Raji (cell line): ENCODE results near the gene PEX26.

Experiments
- POLR2A ChIP-seq: IDR thresholded peaks from 2 replicates; pipeline ENCODE4 v1.6.1; 2011; ENCODE audit warnings: low read depth, low read length, control low read depth; ENCODE audit not compliant: insufficient read depth

The PEX26 gene

DNA sequence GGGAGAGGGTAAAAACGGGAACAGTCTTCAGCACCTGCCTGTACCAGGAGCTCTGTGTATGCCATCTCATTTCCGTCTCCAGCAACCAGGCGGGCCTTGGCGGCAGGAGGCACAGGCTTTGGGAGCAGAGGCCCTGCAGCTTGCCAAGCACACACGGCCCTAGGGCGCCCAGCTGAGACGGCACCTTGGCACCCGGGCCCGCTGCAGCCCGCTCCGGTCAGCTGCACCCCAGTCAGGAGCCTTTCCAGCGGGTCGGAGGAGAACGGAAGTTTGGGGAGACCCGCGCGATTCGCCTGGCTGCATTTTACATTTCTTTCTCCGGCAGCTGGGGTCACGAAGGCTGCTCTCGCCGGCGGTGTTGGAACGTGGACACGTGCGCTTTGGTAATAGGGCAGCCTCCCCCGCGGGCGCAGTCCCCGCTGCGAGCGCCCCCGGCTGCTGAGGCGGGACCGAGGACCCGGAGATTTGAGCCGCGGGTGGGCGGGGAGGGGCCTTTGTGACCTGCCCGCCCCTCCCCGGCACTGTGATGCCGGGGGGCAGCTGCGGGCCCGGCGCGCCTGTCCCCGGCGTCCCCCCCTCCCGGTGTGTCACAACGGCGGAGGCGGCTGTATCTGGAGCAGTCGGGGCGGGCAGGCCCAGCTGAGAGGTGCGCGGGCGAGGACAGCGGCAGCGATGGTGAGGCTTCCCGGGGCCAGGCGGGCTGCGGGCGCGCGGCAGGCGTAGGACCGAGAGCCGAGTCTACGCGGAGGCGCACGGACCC is 32.6 kb downstream of the PEX26 start, which contains the start of gene TUBA8:
TSS of gene TUBA8 (plus strand) at position 616 of the 760 bp plus-strand sequence. CDS start at position 673, 57 bp downstream.
- no peak for TF ChIP-seq POLR2A

DNA sequence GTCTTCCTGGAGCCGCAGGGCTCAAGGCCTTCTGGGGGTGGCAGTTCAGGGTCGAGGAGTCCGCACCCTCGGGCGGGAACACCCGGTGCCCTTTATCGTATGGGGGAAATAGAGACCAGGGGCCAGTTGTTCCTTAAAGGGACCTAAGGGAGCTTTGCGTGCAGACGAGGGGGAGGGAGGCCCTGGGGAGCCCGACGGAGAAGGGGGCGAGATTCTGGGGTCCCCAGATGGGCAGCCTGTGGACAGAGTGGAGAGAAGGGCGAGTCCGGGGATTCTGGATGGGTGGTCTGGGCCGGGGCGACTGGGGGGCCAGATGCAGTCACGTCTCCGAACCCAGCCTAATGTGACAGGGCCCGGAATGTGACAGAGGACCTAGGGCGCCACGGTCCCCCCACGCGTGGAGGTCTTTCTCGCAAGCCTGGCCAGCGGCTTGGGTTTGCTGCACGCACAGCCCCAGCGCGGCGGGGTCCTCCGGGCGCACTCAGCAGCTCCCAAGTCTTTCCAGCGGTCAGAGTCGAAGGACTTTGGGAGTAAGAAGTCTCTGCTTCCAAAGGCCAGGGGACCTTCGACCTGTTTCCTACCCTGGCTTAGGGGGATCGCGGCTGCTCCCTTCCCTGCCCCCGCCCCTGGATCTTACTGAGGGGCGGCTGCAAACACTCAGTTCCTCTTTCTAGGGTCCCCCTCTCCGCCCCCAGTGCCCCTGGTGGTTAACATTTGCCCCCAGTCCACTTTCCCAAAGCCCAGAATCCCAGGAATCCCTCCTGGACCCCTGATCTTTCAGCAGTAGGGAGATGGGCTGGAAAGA is 33.4 kb downstream of the PEX26 start:
- TF ChIP-seq POLR2A: no peak

DNA sequence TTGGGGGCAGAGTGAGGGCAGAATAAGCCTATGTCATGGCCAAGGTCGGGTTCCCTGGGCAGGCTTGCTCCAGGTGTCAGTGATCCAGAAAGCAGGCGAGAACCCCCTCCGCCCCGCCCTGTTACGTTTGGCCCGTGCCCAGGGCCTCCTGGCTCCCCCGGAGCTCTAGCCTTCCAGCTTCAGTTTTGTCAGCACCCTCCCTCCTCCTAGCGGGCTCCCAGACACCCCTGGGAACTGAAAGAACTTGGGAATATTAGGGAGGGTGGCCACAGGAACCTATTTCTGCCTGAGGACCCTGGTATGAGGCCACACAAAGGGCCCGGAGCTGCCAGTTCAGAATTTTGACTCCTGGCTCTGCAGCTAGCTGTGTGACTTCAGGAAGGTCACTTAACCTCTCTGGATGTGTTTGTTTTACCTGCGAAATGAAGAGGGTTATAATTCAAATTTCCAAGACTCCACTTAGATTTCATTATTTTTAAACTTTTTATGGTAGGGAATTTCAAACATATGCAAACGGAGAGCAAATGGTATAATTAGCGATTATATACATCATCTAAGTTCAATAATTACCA is 34.1 kb downstream of the PEX26 start:
- TF ChIP-seq POLR2A: no peak

DNA sequence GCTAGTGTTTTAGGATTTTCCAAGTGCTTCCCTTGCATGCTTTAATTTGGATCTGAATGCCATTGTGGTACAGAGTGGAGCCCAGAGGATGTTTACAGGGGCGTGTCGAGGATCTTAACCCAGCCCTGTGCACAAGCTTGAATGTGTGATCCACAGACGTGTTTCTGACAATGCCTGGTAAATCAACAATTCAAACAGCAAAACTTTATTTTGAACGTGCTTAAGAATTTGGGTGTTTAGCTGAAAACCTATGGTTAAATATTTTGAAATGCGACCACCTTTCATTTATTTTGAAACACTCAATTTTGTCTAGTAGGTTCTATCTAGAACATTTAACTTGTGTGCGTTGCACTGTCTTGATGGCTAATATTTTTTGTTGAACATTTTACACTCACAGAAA is 34.6 kb downstream of the PEX26 start:
- TF ChIP-seq POLR2A: no peak

DNA sequence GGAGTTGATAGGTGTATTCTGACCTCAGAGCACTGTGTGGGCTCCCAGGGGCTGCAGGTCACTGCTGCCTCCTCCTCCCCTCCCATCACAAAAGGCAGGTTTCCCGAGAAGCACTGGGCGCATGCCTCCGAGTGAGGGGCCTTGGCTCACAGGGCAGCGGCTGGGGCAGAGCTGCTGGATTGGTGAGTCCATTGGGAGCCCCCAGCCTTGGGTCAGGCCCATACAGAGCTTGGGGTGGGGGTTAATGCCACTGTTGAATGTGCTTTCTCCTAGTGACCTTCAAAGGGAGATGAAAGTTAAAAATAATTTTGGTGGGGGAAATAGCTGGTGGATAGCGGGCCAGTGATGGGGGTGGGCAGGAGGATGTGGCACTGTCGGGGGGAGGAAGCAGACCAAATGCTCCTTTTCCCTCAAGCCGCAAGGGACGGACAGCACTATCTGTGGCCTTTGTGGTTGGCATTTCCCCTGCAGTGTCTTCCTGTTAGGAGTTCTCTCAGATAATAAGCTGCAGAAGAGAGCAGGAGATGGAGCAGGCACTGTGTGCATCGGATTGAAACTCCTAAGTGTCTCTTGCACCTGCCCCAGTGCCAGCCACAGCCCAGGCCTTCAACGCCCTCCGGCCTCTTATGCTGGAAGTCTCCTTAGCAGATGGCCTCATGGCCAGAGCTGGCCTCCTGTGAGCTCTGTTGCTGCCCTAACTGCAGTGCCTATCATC is 36.0 kb downstream of the PEX26 start:
- no peak for TF ChIP-seq POLR2A

DNA sequence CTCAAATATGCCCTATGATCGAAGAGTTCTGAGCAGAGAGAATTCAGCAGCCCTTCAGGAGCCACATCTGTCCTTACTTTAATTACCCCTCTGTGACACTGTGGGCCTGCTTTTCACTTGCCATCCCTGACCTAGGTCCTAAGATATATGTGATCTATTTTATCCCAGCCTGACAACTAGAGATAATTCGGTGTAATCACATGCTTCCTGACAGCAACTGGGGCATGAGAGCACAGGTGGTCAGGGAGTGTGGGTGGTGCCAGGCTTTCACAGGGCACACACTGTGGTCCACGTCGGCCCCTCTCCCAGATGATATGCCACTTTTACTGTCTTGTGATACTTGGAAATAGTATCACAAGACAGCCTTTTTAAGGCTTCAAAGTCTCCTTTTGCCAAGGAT is 36.7 kb downstream of the PEX26 start:
- TF ChIP-seq POLR2A: no peak

DNA sequence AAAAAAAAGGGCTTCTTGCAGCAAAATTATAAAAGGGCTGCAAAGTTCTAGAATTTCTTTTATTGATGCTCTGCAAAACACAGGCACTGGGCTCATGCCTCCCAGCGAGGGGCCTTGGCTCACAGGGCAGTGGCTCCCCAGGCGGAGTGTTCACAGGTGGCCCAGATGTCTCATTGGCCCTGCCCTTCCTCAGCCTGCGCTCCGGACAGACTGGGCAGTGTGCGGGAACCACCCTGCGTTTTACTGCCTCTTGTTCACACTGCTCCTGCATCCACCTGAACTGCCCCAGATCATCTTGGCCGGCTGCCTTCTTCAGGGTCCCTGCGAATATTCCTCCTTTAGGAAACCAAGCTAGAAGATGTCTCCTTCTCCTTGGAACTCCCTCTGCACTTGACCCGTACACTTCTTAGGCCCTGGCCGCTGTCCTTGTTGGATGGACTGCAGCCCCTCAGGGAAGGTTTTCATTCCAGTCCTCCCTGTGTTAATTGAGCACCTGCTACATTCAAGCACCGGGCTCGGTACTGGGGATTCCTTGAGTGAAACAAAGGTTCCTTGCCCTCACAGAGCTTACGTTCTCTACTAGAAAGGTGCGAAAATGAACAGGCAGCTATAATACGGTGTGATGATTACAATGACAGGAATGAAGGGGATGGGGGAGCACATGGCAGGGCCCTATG is 37.3 kb downstream of the PEX26 start:
- TF ChIP-seq POLR2A: no peak

DNA sequence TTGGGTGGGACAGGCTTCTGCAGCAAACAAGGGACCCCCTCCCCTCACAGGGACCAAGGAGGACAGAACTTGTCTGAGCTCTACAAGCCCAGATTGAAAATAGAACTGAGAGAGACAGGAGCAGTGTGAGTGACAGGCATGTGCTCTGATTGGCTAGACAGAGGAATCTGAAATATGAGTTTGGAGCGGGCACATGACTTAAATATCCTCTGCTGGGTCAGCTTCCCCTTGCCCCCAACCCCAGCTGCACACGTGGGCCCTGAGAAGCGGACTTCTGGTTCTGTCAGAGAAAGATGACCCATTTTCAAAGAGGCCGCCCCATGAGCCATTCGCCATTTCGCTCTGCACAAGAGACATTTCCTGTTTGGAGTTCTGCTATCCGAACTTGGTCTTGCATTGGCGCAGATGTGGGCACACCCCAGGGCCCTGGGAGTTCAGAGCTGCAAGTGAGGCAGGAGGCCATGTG is 38.1 kb downstream of the PEX26 start:
- TF ChIP-seq POLR2A: no peak

DNA sequence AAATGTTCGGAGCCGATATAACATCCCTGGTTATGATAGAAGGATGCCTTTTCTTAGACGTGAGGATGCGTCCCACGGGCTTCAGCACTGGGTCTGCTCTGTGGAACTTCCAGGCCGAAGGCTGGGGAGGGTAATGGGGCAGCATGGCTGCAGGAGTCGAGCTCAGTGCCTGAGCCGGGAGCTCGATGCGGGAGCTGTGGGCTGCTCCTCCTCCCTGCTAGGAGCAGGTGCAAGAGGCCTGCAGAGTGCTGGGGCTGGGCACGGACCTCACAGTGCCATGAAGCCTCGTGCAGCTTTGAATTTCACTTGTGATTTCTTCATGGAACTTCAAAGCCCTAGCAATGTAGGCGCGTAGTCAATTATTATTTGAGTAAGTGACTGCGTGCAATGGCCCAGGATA is 38.8 kb downstream of the PEX26 start:
- no peak for TF ChIP-seq POLR2A

DNA sequence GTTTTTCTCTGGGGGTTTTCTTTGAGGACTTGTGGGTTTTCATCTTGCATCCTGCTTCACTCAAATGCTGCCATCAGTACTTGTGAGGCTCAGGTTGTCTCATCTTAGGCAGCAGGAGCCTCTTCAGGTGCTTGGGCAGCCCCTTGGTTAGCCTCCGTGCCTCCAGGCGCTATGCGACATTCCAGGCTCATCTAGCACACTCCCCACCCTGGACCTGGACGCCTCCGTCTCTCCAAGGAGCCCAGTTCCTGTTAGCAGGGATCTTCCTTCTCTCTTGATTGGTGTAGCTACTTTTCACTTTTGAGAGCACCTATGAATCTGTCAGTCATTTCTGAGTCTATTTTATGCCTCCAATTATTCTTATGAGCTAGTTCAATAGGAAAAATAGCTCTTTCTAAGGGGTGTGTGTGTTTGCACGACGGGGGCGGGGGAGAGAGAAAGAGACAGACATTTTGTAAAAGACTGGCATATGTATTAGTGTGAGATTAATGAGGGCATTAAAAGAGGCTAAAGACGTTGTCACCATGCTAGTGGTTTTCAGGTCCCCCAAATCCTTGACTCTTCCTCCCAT is 40.6 kb downstream of the PEX26 start:
- TF ChIP-seq POLR2A: no peak

DNA sequence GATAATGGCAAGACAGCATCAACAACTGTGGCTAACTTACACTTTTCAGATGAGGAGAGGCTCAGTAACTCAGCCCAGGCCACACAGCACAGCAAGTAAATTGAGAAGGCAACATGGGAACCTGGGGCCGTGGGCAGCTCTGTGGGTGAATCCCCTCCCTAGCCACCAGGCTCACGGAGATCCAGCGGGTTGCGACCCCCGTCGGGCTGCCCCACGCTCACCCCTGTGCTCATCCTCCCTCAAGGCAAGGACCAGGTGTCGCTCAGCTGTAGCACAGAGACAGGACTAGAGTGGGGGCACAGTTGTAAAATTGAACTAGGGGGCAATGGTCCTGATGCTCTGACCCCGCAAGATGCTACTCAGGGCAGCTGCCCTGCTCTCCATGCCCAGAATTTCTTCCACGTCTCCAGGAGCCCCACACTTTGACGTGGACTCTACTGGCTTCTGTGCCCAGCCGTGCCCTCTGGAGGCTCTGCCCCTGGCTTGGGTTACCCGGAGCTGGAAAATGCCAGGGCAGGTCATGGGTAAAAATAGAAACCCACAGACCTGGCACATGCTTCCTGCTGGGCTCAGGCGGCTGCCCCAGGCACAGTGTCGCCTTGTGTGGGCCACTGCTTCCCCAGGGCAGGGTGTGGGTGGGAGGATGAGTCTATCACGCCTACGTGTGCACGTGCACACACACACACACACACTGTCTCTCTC is 41.8 kb downstream of the PEX26 start:
- no peak for TF ChIP-seq POLR2A

DNA sequence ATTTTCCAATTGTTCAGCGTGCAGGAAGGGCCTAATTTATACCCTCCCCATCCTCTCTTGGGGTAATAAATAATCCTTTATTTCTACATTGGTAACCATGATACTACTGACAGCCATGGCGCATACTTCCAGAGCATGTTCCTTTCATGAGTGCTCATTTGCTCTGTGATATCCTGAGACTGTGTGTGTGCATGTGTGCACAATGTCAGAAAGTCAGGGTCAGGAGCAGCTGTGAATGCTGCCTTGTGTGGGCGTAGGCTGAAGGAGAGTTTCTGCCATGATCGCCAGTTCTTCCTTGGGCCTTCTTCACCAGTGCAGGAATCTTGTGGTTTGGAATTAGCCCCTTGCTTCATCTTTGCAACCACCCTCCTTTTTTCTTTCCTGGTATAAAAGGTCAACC is 43.1 kb downstream of the PEX26 start:
- no peak for TF ChIP-seq POLR2A

DNA sequence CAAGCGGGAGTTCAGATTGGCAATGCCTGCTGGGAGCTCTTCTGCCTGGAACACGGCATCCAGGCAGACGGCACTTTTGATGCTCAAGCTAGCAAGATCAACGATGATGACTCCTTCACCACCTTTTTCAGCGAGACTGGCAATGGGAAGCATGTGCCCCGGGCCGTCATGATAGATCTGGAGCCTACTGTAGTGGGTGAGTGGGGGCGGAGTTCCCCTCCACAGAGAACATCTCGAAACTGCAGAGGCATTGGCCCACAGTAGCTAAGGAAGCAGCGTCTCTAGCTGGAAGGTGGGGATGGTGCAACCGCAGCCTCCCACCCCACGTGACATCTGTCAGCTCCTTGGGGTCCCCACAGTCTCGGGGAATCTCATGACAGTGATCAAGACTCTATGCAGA is 43.7 kb downstream of the PEX26 start:
- TF ChIP-seq POLR2A: no peak
